DOHH2 (cell line): ENCODE measurements around the gene ECEL1.

Experiments used
- H3F3A ChIP-seq: fragments of 200-600 bp; sonication (generic), shearing (Covaris generic); 2 replicates; pipeline ENCODE4 v1.6.0; 2016; ENCODE audit warnings: antibody characterized with exemption, mild to moderate bottlenecking; ENCODE audit not compliant: control insufficient read depth, insufficient read depth
- H3K27ac ChIP-seq: fragments of 200-600 bp; sonication (generic); 2 replicates; pipeline ENCODE4 v1.5.1; 2014; ENCODE audit warnings: low read depth, mild to moderate bottlenecking, low read length, moderate library complexity
- H3K27me3 ChIP-seq: fragments of 200-600 bp; sonication (generic); 2 replicates; pipeline ENCODE4 v1.6.1; 2014; ENCODE audit warnings: mild to moderate bottlenecking, low read length, mixed read lengths; ENCODE audit not compliant: control insufficient read depth
- H3K36me3 ChIP-seq: fragments of 200-600 bp; sonication (generic); 2 replicates; pipeline ENCODE4 v1.6.1; 2014; ENCODE audit warnings: mild to moderate bottlenecking, low read length, moderate library complexity, mixed read lengths; ENCODE audit not compliant: control insufficient read depth
- H3K4me1 ChIP-seq: fragments of 200-600 bp; sonication (generic); 2 replicates; pipeline ENCODE4 v1.6.1; 2014; ENCODE audit warnings: mild to moderate bottlenecking, low read length, mixed read lengths; ENCODE audit not compliant: control insufficient read depth
- H3K4me2 ChIP-seq: fragments of 200-600 bp; sonication (generic); 2 replicates; pipeline ENCODE4 v1.6.0; 2014; ENCODE audit warnings: mild to moderate bottlenecking, low read length, moderate library complexity
- H3K4me3 ChIP-seq: fragments of 200-600 bp; sonication (generic); 2 replicates; pipeline ENCODE4 v1.5.1; 2014; ENCODE audit warnings: mild to moderate bottlenecking, low read length, mixed read lengths
- H3K79me2 ChIP-seq: fragments of 200-600 bp; sonication (generic); 2 replicates; pipeline ENCODE4 v1.6.1; 2014; ENCODE audit warnings: mild to moderate bottlenecking, low read length, mixed read lengths; ENCODE audit not compliant: control insufficient read depth
- H3K9me2 ChIP-seq: fragments of 200-600 bp; sonication (generic); replicated peaks from 2 replicates; pipeline ENCODE4 v1.6.1; 2014; ENCODE audit warnings: mild to moderate bottlenecking, low read length, mixed read lengths; ENCODE audit not compliant: control insufficient read depth
- H3K9me3 ChIP-seq: fragments of 200-600 bp; sonication (generic); 2 replicates; pipeline ENCODE4 v1.6.1; 2014; ENCODE audit warnings: antibody characterized with exemption, low read length, mixed read lengths; ENCODE audit not compliant: control insufficient read depth, insufficient read depth
- H4K20me1 ChIP-seq: fragments of 200-600 bp; sonication (generic); 2 replicates; pipeline ENCODE4 v1.6.0; 2014; ENCODE audit warnings: low read depth, mild to moderate bottlenecking, antibody characterized with exemption, low read length, moderate library complexity; ENCODE audit not compliant: control insufficient read depth, insufficient read depth
- CTCF ChIP-seq: fragments of 200-600 bp; sonication (generic); IDR thresholded peaks from one replicate; pipeline ENCODE4 v1.5.1; 2014; ENCODE audit warnings: antibody characterized with exemption, mild to moderate bottlenecking, low read depth, low read length; ENCODE audit not compliant: poor library complexity, severe bottlenecking
- EZH2phosphoT487 ChIP-seq: fragments of 200-600 bp; sonication (generic); IDR thresholded peaks from 2 replicates; pipeline ENCODE4 v1.6.1; 2017; ENCODE audit warnings: borderline replicate concordance, mild to moderate bottlenecking, antibody characterized with exemption, low read length, moderate library complexity, mixed read lengths

The ECEL1 gene

GRCh38 chr2:232481322-232482140, 6.1 kb downstream of the ECEL1 start:
- no peaks in the 10 kb centered on the region for H3F3A ChIP-seq
- no peaks in the 10 kb centered on the region for H3K9me3 ChIP-seq
- H3K9me2 ChIP-seq: no peaks in the 10 kb centered on the region
- H4K20me1 ChIP-seq: no peaks in the 10 kb centered on the region
- no peaks in the 10 kb centered on the region; the same call in 1 of the 2 replicates for H3K4me1 ChIP-seq
- H3K27ac ChIP-seq: no peak overlapping the region
- no peaks in the 10 kb centered on the region for H3K79me2 ChIP-seq
- no peaks in the 10 kb centered on the region for H3K27me3 ChIP-seq
- H3K4me3 ChIP-seq: no peak overlapping the region
- H3K4me2 ChIP-seq: no peak overlapping the region
- TF ChIP-seq EZH2phosphoT487 (no peak), CTCF (no peak)
- no peaks in the 10 kb centered on the region for H3K36me3 ChIP-seq

- Histone ChIP-seq H3K4me1 (peaks cover 8% of the 10 kb centered on the region), H3F3A (no peaks in the 10 kb centered on the region), H3K79me2 (no peaks in the 10 kb centered on the region), H3K9me2 (no peaks in the 10 kb centered on the region), H4K20me1 (no peaks in the 10 kb centered on the region), H3K36me3 (no peaks in the 10 kb centered on the region), H3K27ac (no peak overlapping the region), H3K27me3 (no peaks in the 10 kb centered on the region), H3K4me2 (no peak overlapping the region), H3K4me3 (no peak overlapping the region), H3K9me3 (no peaks in the 10 kb centered on the region)
- TF ChIP-seq EZH2phosphoT487 (no peak), CTCF (no peak)
Observed at GRCh38 chr2:232480201-232481190, 7.1 kb downstream of the ECEL1 start.

GRCh38 chr2:232479341-232480200, 8.1 kb downstream of the ECEL1 start:
- peaks cover 8% of the 10 kb centered on the region for H3K4me1 ChIP-seq
- no peak overlapping the region for H3K4me2 ChIP-seq
- no peak for TF ChIP-seq EZH2phosphoT487
- no peak for TF ChIP-seq CTCF
- H3K9me3 ChIP-seq: no peaks in the 10 kb centered on the region
- no peaks in the 10 kb centered on the region for H3K9me2 ChIP-seq
- no peaks in the 10 kb centered on the region for H4K20me1 ChIP-seq
- no peaks in the 10 kb centered on the region for H3F3A ChIP-seq
- H3K4me3 ChIP-seq: no peak overlapping the region
- no peak overlapping the region for H3K27ac ChIP-seq
- H3K36me3 ChIP-seq: no peaks in the 10 kb centered on the region
- no peaks in the 10 kb centered on the region for H3K79me2 ChIP-seq
- no peaks in the 10 kb centered on the region for H3K27me3 ChIP-seq
